ENCODE data around the gene RAB30. TPM values are rescaled to one million over a fixed set of nuclear protein-coding genes. Genes with fewer than 3 reads are reported as not detected.
"Not testable (repeated sequence)": the region's sequence is repeated elsewhere in the genome, so short reads cannot be mapped to it uniquely, and the experiment has no call there.

Gene RAB30
- polyA plus RNA-seq, 3 donors from 2014 or later: 2.2 to 6.5 (median 6.0) TPM

GRCh38 chr11:83025267-83025704, 46.4 kb downstream of the RAB30 start:
- no peak overlapping the region for H3K4me3 Mint-ChIP-seq
- H3K9me3 Mint-ChIP-seq: peaks cover 0 to 2% (median 0%) of the 10 kb centered on the region in 6 donors
- H3K27ac Mint-ChIP-seq: no peak overlapping the region
- H3K36me3 Mint-ChIP-seq: peaks cover 0 to 13% (median 3%) of the 10 kb centered on the region in 3 donors
- peaks cover 9 to 10% of the 10 kb centered on the region in 2 donors for H3K4me1 Mint-ChIP-seq
- no peak for DNase-seq
- H3K27me3 Mint-ChIP-seq (ENCODE audit: low read depth in 3 of 3): peaks cover 0 to 2% (median 0%) of the 10 kb centered on the region in 3 donors

DNA sequence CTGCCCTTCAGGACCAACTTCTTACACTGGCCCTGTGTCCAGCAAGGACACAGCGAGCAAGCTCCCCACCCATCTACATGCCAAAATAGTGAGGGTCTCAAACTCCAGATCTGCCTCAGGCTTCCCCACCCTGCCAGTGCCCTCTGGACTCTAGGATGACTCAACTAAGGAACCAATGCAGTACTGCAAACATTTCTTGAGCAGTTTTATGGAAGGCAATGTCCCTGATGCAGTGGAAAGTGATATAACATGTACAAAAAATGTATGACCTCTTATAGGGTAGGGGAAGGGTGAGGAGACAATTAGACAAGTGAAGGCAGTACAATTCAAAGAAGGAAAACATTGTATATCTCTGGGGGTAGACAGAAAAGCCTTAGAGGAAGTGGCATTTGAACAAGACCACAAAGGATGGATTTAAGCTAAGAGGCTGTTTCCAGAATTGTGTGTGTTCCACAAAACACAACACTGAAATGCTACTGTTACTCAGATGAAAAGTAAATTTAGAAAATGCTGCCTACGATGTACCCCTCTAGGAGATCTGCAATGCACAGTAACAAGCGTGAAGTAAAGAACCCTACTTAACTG, 47.3 kb downstream of the RAB30 start:
- DNase-seq: no peak
- H3K27me3 Mint-ChIP-seq (ENCODE audit: low read depth in 3 of 3): peaks cover 0 to 2% (median 0%) of the 10 kb centered on the region in 3 donors
- no peak overlapping the region for H3K4me3 Mint-ChIP-seq
- peaks cover 0 to 2% (median 0%) of the 10 kb centered on the region in 6 donors for H3K9me3 Mint-ChIP-seq
- H3K36me3 Mint-ChIP-seq: peaks cover 0 to 13% (median 6%) of the 10 kb centered on the region in 3 donors
- H3K27ac Mint-ChIP-seq: no peak overlapping the region
- H3K4me1 Mint-ChIP-seq: peaks cover 10 to 13% of the 10 kb centered on the region in 2 donors

DNA sequence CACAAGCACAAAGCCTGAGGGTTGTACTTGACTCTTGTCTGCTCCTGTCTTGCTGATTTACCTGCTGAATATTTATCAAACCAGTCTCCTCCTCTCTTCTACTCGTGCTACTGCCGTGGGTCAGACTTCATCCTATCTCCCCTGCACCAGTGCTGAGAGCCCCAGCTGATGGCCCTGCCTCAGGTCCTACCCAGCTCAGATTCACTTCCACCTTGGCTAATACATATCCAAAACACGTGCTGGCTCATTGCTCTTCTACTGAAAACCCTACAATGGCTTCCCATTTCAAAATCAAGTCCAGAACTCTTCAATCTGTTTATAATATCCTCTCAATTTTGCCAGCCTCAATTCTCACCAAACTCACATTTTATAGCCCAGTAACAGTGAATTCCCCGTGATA, 48.3 kb downstream of the RAB30 start:
- H3K36me3 Mint-ChIP-seq: peaks cover 0 to 13% (median 9%) of the 10 kb centered on the region in 3 donors
- H3K4me3 Mint-ChIP-seq: no peak overlapping the region
- peaks cover 0 to 2% (median 0%) of the 10 kb centered on the region in 3 donors for H3K27me3 Mint-ChIP-seq (ENCODE audit: low read depth in 3 of 3)
- peaks cover 12 to 15% of the 10 kb centered on the region in 2 donors for H3K4me1 Mint-ChIP-seq
- no peak for DNase-seq
- peaks cover 0 to 2% (median 0%) of the 10 kb centered on the region in 6 donors for H3K9me3 Mint-ChIP-seq
- H3K27ac Mint-ChIP-seq: no peak overlapping the region

- H3K27ac Mint-ChIP-seq: peak overlapping the region in 1 of 6 donors; percentile 11
- no peak overlapping the region for H3K4me3 Mint-ChIP-seq
- H3K9me3 Mint-ChIP-seq: peaks cover 0 to 2% (median 0%) of the 10 kb centered on the region in 6 donors
- DNase-seq: no peak
- H3K27me3 Mint-ChIP-seq (ENCODE audit: low read depth in 3 of 3): peaks cover 0 to 2% (median 0%) of the 10 kb centered on the region in 3 donors
- H3K36me3 Mint-ChIP-seq: peaks cover 0 to 13% (median 12%) of the 10 kb centered on the region in 3 donors
- H3K4me1 Mint-ChIP-seq: peaks cover 12 to 15% of the 10 kb centered on the region in 2 donors
Measured at GRCh38 chr11:83021780-83022125, 49.9 kb downstream of the RAB30 start.

- no peak for DNase-seq
- H3K4me3 Mint-ChIP-seq: no peak overlapping the region
- peaks cover 12 to 15% of the 10 kb centered on the region in 2 donors for H3K4me1 Mint-ChIP-seq
- peaks cover 0 to 2% (median 0%) of the 10 kb centered on the region in 6 donors for H3K9me3 Mint-ChIP-seq
- no peak overlapping the region for H3K27ac Mint-ChIP-seq
- peaks cover 0 to 9% (median 9%) of the 10 kb centered on the region in 3 donors for H3K36me3 Mint-ChIP-seq
- H3K27me3 Mint-ChIP-seq (ENCODE audit: low read depth in 3 of 3): peaks cover 0 to 2% (median 0%) of the 10 kb centered on the region in 3 donors
Measured at GRCh38 chr11:83020942-83021779, 50.5 kb downstream of the RAB30 start.

GRCh38 chr11:83019888-83020579, 51.7 kb downstream of the RAB30 start:
- Mint-ChIP-seq H3K36me3 (peaks cover 0 to 15% (median 8%) of the 10 kb centered on the region in 3 donors), H3K4me3 (no peak overlapping the region), H3K27me3 (ENCODE audit: low read depth in 3 of 3) (peaks cover 0 to 2% (median 0%) of the 10 kb centered on the region in 3 donors), H3K4me1 (peaks cover 12 to 15% of the 10 kb centered on the region in 2 donors), H3K9me3 (peaks cover 0 to 2% (median 0%) of the 10 kb centered on the region in 6 donors), H3K27ac (no peak overlapping the region)
- no peak for DNase-seq

DNA sequence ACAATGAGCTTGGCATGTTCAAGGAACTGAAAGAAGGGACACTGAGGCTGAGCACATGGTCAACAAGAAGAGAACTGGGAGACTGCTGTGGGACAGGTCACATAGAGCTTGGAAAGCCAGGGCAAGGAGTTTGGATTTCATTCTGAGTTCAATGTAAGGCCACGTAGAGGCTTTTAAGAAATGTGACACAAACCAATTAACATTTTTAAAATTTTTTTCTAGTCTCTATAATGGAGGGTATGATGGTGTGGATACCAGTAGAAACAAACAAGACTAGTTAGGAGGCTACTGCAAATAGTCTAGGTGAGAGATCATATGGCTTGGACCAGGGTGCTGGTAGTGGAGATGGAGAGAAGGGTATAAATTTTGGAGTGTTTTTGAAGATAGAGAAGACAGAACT, 56.7 kb downstream of the RAB30 start:
- H3K27me3 Mint-ChIP-seq (ENCODE audit: low read depth in 3 of 3): peaks cover 0 to 3% (median 0%) of the 10 kb centered on the region in 3 donors
- peaks cover 3 to 17% of the 10 kb centered on the region in 2 donors for H3K4me1 Mint-ChIP-seq
- no peaks in the 10 kb centered on the region for H3K9me3 Mint-ChIP-seq
- H3K27ac Mint-ChIP-seq: no peak overlapping the region
- peaks cover 0 to 8% (median 7%) of the 10 kb centered on the region in 3 donors for H3K36me3 Mint-ChIP-seq
- no peak overlapping the region for H3K4me3 Mint-ChIP-seq
- DNase-seq: no peak

DNA sequence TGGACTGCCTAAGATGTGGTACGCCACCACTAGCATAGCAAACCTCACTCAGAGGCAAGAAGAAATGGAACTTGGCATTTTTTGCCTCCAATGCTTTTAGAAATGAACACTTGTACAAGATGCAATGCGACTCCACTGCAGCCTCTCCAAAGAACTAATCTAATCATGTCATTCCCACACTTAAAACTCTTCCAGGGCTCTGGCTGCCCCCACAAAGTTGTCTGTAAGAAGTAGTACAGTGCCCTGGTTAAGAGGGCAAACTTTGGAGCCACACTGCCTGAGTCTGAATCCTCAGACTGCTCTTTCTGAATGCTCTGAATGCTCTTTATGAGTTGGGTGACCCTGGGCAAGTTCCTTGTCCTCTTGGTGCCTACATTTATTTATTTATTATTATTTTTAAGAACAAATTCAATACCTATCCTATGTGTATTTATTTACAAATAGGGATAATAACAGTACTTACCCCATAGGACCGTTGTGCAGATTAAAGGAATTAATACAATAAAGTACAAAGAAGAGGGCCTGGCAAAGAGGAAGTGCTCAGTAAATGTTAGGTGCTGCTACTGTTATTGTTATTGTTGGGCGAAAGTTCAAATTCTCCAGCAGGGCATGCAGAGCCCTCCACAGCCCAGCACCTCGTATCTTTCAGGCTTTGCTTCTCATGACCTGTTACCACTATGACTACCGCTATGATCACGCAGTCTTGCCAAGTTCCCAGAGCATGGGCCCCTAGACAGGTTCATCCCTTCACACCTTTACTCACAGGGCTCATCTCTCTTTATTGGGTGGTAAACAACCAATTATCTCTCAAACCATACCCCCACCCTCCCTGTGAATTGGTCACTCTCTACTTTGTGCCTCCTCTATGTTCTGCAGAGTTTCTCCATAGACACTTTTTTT, 59.3 kb downstream of the RAB30 start:
- Mint-ChIP-seq H3K36me3 (peaks cover 0 to 7% (median 0%) of the 10 kb centered on the region in 3 donors), H3K4me1 (peaks cover 13 to 19% of the 10 kb centered on the region in 2 donors), H3K4me3 (no peak overlapping the region), H3K27me3 (ENCODE audit: low read depth in 3 of 3) (peaks cover 0 to 3% (median 1%) of the 10 kb centered on the region in 3 donors), H3K9me3 (no peaks in the 10 kb centered on the region), H3K27ac (no peak overlapping the region)
- DNase-seq: no peak

DNA sequence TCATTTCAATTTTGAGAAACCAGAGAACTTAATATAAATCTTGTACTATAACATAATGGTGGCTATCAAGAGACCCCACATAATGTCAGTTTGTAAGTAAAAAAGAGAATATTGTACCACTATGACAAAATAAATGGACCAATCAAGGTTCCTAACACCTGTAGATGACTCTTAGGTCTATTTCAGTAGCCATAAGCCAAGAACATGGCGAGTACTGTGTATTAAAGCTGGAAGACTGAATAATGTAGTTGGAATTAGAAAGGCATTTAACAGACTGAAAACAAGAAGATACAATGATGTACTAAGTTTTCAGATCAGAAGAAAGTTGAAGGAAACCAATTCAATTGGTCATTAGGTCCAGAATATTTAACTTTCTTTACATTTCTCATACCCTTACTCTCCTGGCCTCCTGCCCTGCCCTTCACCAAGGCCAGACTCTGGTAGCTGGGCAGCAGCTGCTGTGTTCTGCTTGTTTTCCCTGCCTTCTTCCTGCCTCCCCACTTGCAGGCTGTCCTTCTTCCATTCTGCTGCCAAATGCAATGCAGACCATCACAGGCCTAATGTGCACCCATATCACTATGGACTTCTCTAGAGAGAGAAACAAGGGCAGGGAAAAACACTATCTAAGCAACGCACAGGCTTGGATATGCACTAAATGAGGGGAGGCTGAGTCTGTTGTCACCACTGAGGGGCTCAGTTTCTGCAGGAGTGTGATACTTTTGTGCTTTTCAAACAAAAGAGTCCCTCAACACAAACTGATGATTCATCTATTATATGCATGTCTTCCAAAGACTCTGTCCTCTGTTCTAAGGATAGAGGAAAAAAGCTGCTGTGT, 60.1 kb downstream of the RAB30 start:
- no peak overlapping the region for H3K4me3 Mint-ChIP-seq

GRCh38 chr11:83009999-83010398, 61.7 kb downstream of the RAB30 start:
- peaks cover 0 to under 1% (median 0%) of the 10 kb centered on the region in 3 donors for H3K36me3 Mint-ChIP-seq
- no peak overlapping the region for H3K4me3 Mint-ChIP-seq
- H3K27me3 Mint-ChIP-seq (ENCODE audit: low read depth in 3 of 3): peaks cover 0 to 4% (median 3%) of the 10 kb centered on the region in 3 donors
- DNase-seq: no peak
- peak overlapping the region in 1 of 6 donors; percentile 53 for H3K27ac Mint-ChIP-seq
- H3K4me1 Mint-ChIP-seq: peaks cover 16 to 27% of the 10 kb centered on the region in 2 donors
- no peaks in the 10 kb centered on the region for H3K9me3 Mint-ChIP-seq

More for the DNA sequence above, 60.1 kb downstream of the RAB30 start:
- H3K9me3 Mint-ChIP-seq: no peaks in the 10 kb centered on the region
- H3K36me3 Mint-ChIP-seq: peaks cover 0 to 7% (median 0%) of the 10 kb centered on the region in 3 donors
- DNase-seq: no peak
- peaks cover 0 to 4% (median 3%) of the 10 kb centered on the region in 3 donors for H3K27me3 Mint-ChIP-seq (ENCODE audit: low read depth in 3 of 3)
- H3K27ac Mint-ChIP-seq: no peak overlapping the region
- peaks cover 16 to 27% of the 10 kb centered on the region in 2 donors for H3K4me1 Mint-ChIP-seq

DNA sequence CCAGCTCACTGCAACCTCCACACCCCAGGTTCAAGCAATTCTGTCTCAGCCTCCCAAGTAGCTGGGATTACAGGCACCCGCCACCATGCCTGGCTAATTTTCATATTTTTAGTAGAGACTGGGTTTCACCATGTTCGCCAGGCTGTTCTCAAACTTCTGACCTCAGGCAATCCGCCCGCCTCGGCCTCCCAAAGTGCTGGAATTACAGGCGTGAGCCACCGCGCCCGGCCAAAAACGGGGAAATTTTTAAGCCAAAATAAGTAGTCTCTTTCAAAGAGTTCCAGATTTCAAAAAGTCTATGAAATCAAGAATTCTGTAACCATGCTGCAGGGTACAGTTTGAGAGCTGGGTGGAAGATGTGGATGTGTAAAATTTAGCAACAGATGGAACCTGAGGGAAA, 62.6 kb downstream of the RAB30 start:
- not testable (repeated sequence) for H3K27ac Mint-ChIP-seq; H3K9me3 Mint-ChIP-seq; DNase-seq; H3K36me3 Mint-ChIP-seq; H3K4me3 Mint-ChIP-seq; H3K27me3 Mint-ChIP-seq (ENCODE audit: low read depth in 3 of 3)
- H3K4me1 Mint-ChIP-seq: peaks cover 16 to 21% of the 10 kb centered on the region in 2 donors

DNA sequence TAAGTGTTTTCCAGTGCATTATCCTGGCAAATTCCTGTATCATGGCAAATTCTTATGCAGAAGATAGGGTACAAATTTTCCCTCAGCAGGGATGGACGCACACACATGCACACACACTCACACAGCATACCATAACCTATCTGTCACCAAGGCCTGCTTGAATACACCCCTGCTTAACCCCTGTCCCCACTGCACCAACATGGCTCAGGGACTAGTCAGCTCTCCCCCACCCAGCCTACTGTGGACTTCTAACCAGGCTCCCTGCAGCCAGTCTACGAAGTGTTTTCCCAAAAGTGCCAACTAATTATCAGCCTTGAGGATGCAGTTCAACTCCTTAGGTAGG, 63.1 kb downstream of the RAB30 start:
- no peaks in the 10 kb centered on the region for H3K36me3 Mint-ChIP-seq
- H3K9me3 Mint-ChIP-seq: no peaks in the 10 kb centered on the region
- DNase-seq: no peak
- peaks cover 0 to 4% (median 3%) of the 10 kb centered on the region in 3 donors for H3K27me3 Mint-ChIP-seq (ENCODE audit: low read depth in 3 of 3)
- H3K27ac Mint-ChIP-seq: peak overlapping the region in 2 of 6 donors; percentile 19 to 30
- no peak overlapping the region for H3K4me3 Mint-ChIP-seq
- H3K4me1 Mint-ChIP-seq: peaks cover 16% of the 10 kb centered on the region in 2 donors

Data from immature natural killer cell (primary cell).